ENCODE measurements around the gene AMBP. TPM values are rescaled to one million over a fixed set of nuclear protein-coding genes. Genes with fewer than 3 reads are reported as not detected.

AMBP gene
- total RNA-seq, 1 donor from 2014 or later = not detected

GRCh38 chr9:114053246-114054005 lies 24.7 kb downstream of the AMBP start:
- Histone ChIP-seq H3K4me1 (no peaks in the 10 kb centered on the region), H3K36me3 (no peaks in the 10 kb centered on the region), H3F3A (ENCODE audit: low read depth) (no peaks in the 10 kb centered on the region), H4K20me1 (ENCODE audit: low read depth) (no peaks in the 10 kb centered on the region), H3K27me3 (no peaks in the 10 kb centered on the region), H3K4me3 (no peak overlapping the region), H2AFZ (replicated peaks) (no peak overlapping the region), H3K9ac (no peak overlapping the region), H3K27ac (no peak overlapping the region), H3K4me2 (no peak overlapping the region), H3K79me2 (ENCODE audit: low read depth) (no peaks in the 10 kb centered on the region), H3K9me3 (ENCODE audit: low read depth) (no peaks in the 10 kb centered on the region)
- peaks cover 55% of the 10 kb centered on the region for H3K36me3 Mint-ChIP-seq
- no peak overlapping the region for H3K27ac Mint-ChIP-seq
- peaks cover 4% of the 10 kb centered on the region for H3K27me3 Mint-ChIP-seq (ENCODE audit: insufficient read depth, low read depth)
- H3K4me1 Mint-ChIP-seq = peaks cover 10% of the 10 kb centered on the region
- TF ChIP-seq EZH2phosphoT487 (IDR thresholded peaks at IDR 0.05) = no peak
- no peak for TF ChIP-seq CTCF (IDR thresholded peaks at IDR 0.05)
- TF ChIP-seq EZH2 (IDR thresholded peaks at IDR 0.05) = no peak
- no peak overlapping the region for H3K4me3 Mint-ChIP-seq
- no peaks in the 10 kb centered on the region for H3K9me3 Mint-ChIP-seq
- DNase-seq (ENCODE audit: low spot score) = no peak

GRCh38 chr9:114051706-114052105 lies 26.4 kb downstream of the AMBP start:
- Mint-ChIP-seq H3K4me1 (peaks cover 5% of the 10 kb centered on the region), H3K4me3 (no peak overlapping the region), H3K27ac (no peak overlapping the region), H3K27me3 (ENCODE audit: insufficient read depth, low read depth) (peaks cover 3% of the 10 kb centered on the region), H3K9me3 (no peaks in the 10 kb centered on the region), H3K36me3 (peaks cover 56% of the 10 kb centered on the region)
- Histone ChIP-seq H3K4me1 (no peaks in the 10 kb centered on the region), H3K9me3 (ENCODE audit: low read depth) (no peaks in the 10 kb centered on the region), H2AFZ (replicated peaks) (no peak overlapping the region), H3K27me3 (no peaks in the 10 kb centered on the region), H3F3A (ENCODE audit: low read depth) (no peaks in the 10 kb centered on the region), H3K9ac (no peak overlapping the region), H3K4me2 (no peak overlapping the region), H3K36me3 (no peaks in the 10 kb centered on the region), H3K79me2 (ENCODE audit: low read depth) (no peaks in the 10 kb centered on the region), H3K27ac (no peak overlapping the region), H3K4me3 (no peak overlapping the region), H4K20me1 (ENCODE audit: low read depth) (peaks cover 3% of the 10 kb centered on the region)
- TF ChIP-seq EZH2 (IDR thresholded peaks at IDR 0.05) (no peak), CTCF (IDR thresholded peaks at IDR 0.05) (no peak), EZH2phosphoT487 (IDR thresholded peaks at IDR 0.05) (no peak)
- DNase-seq (ENCODE audit: low spot score) = no peak

- H3K9me3 Mint-ChIP-seq = no peaks in the 10 kb centered on the region
- DNase-seq (ENCODE audit: low spot score) = no peak
- Histone ChIP-seq H3K4me2 (no peak overlapping the region), H4K20me1 (ENCODE audit: low read depth) (peaks cover 3% of the 10 kb centered on the region), H3K4me3 (no peak overlapping the region), H3K9me3 (ENCODE audit: low read depth) (no peaks in the 10 kb centered on the region), H3K27me3 (no peaks in the 10 kb centered on the region), H2AFZ (replicated peaks) (no peak overlapping the region), H3K36me3 (no peaks in the 10 kb centered on the region), H3K4me1 (no peaks in the 10 kb centered on the region), H3K79me2 (ENCODE audit: low read depth) (no peaks in the 10 kb centered on the region), H3F3A (ENCODE audit: low read depth) (no peaks in the 10 kb centered on the region), H3K9ac (no peak overlapping the region), H3K27ac (no peak overlapping the region)
- H3K27ac Mint-ChIP-seq = no peak overlapping the region
- no peak overlapping the region for H3K4me3 Mint-ChIP-seq
- no peaks in the 10 kb centered on the region for H3K27me3 Mint-ChIP-seq (ENCODE audit: insufficient read depth, low read depth)
- peaks cover 8% of the 10 kb centered on the region for H3K4me1 Mint-ChIP-seq
- TF ChIP-seq EZH2phosphoT487 (IDR thresholded peaks at IDR 0.05) = no peak
- no peak for TF ChIP-seq EZH2 (IDR thresholded peaks at IDR 0.05)
- TF ChIP-seq CTCF (IDR thresholded peaks at IDR 0.05) = no peak
- H3K36me3 Mint-ChIP-seq = peaks cover 58% of the 10 kb centered on the region
Measured at GRCh38 chr9:114051281-114051680, 26.8 kb downstream of the AMBP start.

All from neural progenitor cell (in vitro differentiated cells).